Astrocyte (in vitro differentiated cells and primary cell): ENCODE results near the gene OGFOD2. TPM values are rescaled to one million over a fixed set of nuclear protein-coding genes. Genes with fewer than 3 reads are reported as not detected.

Experiments used
- DNase-seq: peaks from one replicate; pipeline ENCODE4 v3.0.0-alpha.2; 2010; ENCODE audit warnings: low read depth
- FAIRE-seq: peaks from 2 replicates; lab custom pipeline; 2011; peaks lifted over from hg19 to GRCh38; lab: Jason Lieb, UNC
- H2AFZ ChIP-seq: 2 replicates; pipeline ENCODE4 v1.6.0; 2012; ENCODE audit warnings: low read depth, low read length, inconsistent platforms
- H3K27ac ChIP-seq: 2 replicates; pipeline ENCODE4 v1.5.1; 2011; ENCODE audit warnings: low read depth, low read length, inconsistent platforms
- H3K27me3 ChIP-seq: 2 replicates; pipeline ENCODE4 v1.6.0; 2011; ENCODE audit warnings: low read length, inconsistent platforms; ENCODE audit not compliant: insufficient read depth
- H3K36me3 ChIP-seq: 2 replicates; pipeline ENCODE4 v1.5.1; 2011; ENCODE audit warnings: low read length, inconsistent platforms; ENCODE audit not compliant: insufficient read depth
- H3K4me1 ChIP-seq: 2 replicates; pipeline ENCODE4 v1.5.1; 2011; ENCODE audit warnings: low read length, inconsistent platforms; ENCODE audit not compliant: insufficient read depth
- H3K4me2 ChIP-seq: 2 replicates; pipeline ENCODE4 v1.6.0; 2012; ENCODE audit warnings: low read length, inconsistent platforms
- H3K4me3 ChIP-seq: 2 replicates; pipeline ENCODE4 v1.5.1; 2011; ENCODE audit warnings: low read depth, mild to moderate bottlenecking, low read length, inconsistent platforms; ENCODE audit not compliant: insufficient read depth
- H3K79me2 ChIP-seq: 2 replicates; pipeline ENCODE4 v1.6.0; 2012; ENCODE audit warnings: mild to moderate bottlenecking, low read length, inconsistent platforms; ENCODE audit not compliant: insufficient read depth
- H3K9ac ChIP-seq: 2 replicates; pipeline ENCODE4 v1.6.0; 2012; ENCODE audit warnings: mild to moderate bottlenecking, low read length, inconsistent platforms
- H3K9me3 ChIP-seq: 2 replicates; pipeline ENCODE4 v1.5.1; 2012; ENCODE audit warnings: low read depth, mild to moderate bottlenecking, low read length, inconsistent platforms; ENCODE audit not compliant: insufficient read depth
- H4K20me1 ChIP-seq: 2 replicates; pipeline ENCODE4 v1.6.0; 2012; ENCODE audit warnings: low read length, inconsistent platforms; ENCODE audit not compliant: insufficient read depth
- H3K27ac Mint-ChIP-seq: one replicate; pipeline ENCODE4 v1.8.0; 2021; ENCODE audit warnings: mild to moderate bottlenecking, mixed read lengths; ENCODE audit not compliant: unreplicated experiment
- H3K27me3 Mint-ChIP-seq: one replicate; pipeline ENCODE4 v1.8.0; 2021; ENCODE audit warnings: low read depth, mixed read lengths; ENCODE audit not compliant: unreplicated experiment
- H3K36me3 Mint-ChIP-seq: one replicate; pipeline ENCODE4 v1.8.0; 2021; ENCODE audit warnings: low read depth, mixed read lengths; ENCODE audit not compliant: unreplicated experiment
- H3K4me1 Mint-ChIP-seq: one replicate; pipeline ENCODE4 v1.8.0; 2021; ENCODE audit warnings: low read depth, mixed read lengths; ENCODE audit not compliant: unreplicated experiment
- H3K4me3 Mint-ChIP-seq: one replicate; pipeline ENCODE4 v1.8.0; 2021; ENCODE audit warnings: mild to moderate bottlenecking, moderate library complexity, mixed read lengths; ENCODE audit not compliant: unreplicated experiment
- H3K9me3 Mint-ChIP-seq: one replicate; pipeline ENCODE4 v1.8.0; 2021; ENCODE audit warnings: mild to moderate bottlenecking, mixed read lengths; ENCODE audit not compliant: unreplicated experiment
- EZH2 ChIP-seq: IDR thresholded peaks from 2 replicates; pipeline ENCODE4 v1.6.1; 2012; ENCODE audit warnings: mild to moderate bottlenecking, low read length, inconsistent platforms; ENCODE audit not compliant: insufficient read depth
- total RNA-seq: library from RNA; stranded (reverse); gene quantifications from 2 replicates; pipeline ENCODE4 v1.2.1, GENCODE V29; 2021
- TF ChIP-seq, protein P1 (sequence below): IDR thresholded peaks from 2 replicates; pipeline ENCODE4 v1.5.1; 2011; ENCODE audit warnings: low read depth, mild to moderate bottlenecking, inconsistent platforms, low read length, moderate library complexity; ENCODE audit not compliant: insufficient read depth

OGFOD2 gene
- total RNA-seq, 1 donor from 2014 or later = 13.3 TPM

DNA sequence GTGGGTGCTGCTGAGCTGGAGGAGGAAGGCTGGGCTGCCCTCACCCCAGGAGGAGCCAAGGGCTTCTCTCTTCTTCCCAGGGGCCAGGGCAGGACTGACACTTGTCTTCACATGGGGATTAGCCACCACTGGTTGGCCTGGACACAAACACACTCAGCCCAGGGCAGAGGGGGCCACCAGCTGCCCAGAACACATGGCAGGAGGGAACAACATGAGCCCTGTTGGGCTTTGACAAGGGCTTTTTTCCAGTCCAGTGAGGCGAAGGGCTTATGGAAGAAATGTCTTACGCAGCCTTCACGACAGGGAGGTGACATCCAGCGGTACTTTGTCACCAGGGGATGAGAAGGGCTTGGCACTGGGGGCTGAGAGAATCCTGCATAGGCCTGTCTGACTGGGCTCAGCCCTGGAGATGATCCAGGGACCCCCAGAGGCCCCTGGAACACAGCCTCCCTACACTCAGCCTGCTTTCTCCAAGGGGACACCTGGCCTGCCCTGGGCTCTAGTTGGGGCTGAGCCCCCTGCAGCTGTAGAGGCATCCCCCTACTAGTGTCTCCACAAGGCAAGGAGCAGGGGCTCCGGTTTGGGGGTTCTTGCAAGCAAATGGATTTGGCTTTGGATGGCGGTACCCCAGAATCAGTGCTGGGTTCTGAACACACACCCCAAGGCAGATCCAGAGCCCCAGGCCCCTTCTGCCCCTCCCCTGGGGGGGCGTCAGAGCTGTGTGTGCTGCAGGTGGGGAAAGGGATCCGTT, 24.3 kb downstream of the OGFOD2 start:
- no peak for FAIRE-seq
- Mint-ChIP-seq H3K27ac (no peak overlapping the region), H3K27me3 (peaks cover 3% of the 10 kb centered on the region)

DNA sequence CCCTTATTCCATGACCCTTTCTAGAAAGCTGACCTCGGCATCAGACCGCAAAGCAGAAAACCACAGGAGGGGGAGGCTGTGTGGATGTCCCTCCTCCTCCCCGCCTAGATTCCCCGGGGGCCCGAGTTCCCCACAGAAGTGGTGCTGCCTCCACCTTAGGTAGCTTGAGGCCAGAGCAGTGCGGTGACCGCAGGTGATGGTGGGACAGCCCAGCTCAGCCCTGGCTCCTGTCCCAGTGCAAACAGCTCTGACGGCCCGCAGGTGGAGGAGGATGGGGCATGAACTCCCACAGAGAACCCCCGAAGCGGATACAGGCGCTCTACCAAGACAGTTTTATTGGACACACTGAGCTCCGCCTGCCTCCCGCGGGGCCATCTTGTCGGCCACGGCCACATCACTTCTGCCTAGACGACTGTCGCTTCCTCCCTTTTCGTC, 25.0 kb downstream of the OGFOD2 start:
- no peak overlapping the region for H3K27ac ChIP-seq
- Mint-ChIP-seq H3K27ac (no peak overlapping the region), H3K27me3 (peaks cover 3% of the 10 kb centered on the region), H3K36me3 (peaks cover 7% of the 10 kb centered on the region), H3K9me3 (peaks cover 1% of the 10 kb centered on the region), H3K4me3 (no peak overlapping the region), H3K4me1 (no peaks in the 10 kb centered on the region)
- no peaks in the 10 kb centered on the region for H4K20me1 ChIP-seq
- DNase-seq (no peak), FAIRE-seq (no peak)
- no peaks in the 10 kb centered on the region for H3K9me3 ChIP-seq
- no peak overlapping the region for H3K4me2 ChIP-seq
- no peaks in the 10 kb centered on the region for H3K36me3 ChIP-seq
- no peak overlapping the region for H3K4me3 ChIP-seq
- H3K27me3 ChIP-seq = no peaks in the 10 kb centered on the region
- H3K9ac ChIP-seq = no peak overlapping the region
- H3K79me2 ChIP-seq = no peaks in the 10 kb centered on the region
- TF ChIP-seq, protein P1, sequence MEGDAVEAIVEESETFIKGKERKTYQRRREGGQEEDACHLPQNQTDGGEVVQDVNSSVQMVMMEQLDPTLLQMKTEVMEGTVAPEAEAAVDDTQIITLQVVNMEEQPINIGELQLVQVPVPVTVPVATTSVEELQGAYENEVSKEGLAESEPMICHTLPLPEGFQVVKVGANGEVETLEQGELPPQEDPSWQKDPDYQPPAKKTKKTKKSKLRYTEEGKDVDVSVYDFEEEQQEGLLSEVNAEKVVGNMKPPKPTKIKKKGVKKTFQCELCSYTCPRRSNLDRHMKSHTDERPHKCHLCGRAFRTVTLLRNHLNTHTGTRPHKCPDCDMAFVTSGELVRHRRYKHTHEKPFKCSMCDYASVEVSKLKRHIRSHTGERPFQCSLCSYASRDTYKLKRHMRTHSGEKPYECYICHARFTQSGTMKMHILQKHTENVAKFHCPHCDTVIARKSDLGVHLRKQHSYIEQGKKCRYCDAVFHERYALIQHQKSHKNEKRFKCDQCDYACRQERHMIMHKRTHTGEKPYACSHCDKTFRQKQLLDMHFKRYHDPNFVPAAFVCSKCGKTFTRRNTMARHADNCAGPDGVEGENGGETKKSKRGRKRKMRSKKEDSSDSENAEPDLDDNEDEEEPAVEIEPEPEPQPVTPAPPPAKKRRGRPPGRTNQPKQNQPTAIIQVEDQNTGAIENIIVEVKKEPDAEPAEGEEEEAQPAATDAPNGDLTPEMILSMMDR = no peak
- TF ChIP-seq EZH2 = no peak
- H2AFZ ChIP-seq = no peak overlapping the region
- no peaks in the 10 kb centered on the region for H3K4me1 ChIP-seq

More for the DNA sequence above, 24.3 kb downstream of the OGFOD2 start:
- H3K4me3 ChIP-seq = no peak overlapping the region
- no peaks in the 10 kb centered on the region for H3K9me3 ChIP-seq
- TF ChIP-seq, protein P1 = no peak
- no peak for TF ChIP-seq EZH2
- Mint-ChIP-seq H3K4me1 (no peaks in the 10 kb centered on the region), H3K9me3 (peaks cover 1% of the 10 kb centered on the region), H3K36me3 (peaks cover 7% of the 10 kb centered on the region), H3K4me3 (no peak overlapping the region)
- no peak for DNase-seq
- no peaks in the 10 kb centered on the region for H3K79me2 ChIP-seq
- no peak overlapping the region for H3K9ac ChIP-seq
- H3K27me3 ChIP-seq = no peaks in the 10 kb centered on the region
- H3K36me3 ChIP-seq = no peaks in the 10 kb centered on the region
- no peak overlapping the region for H2AFZ ChIP-seq
- H4K20me1 ChIP-seq = no peaks in the 10 kb centered on the region
- no peaks in the 10 kb centered on the region for H3K4me1 ChIP-seq
- no peak overlapping the region for H3K4me2 ChIP-seq
- no peak overlapping the region for H3K27ac ChIP-seq

DNA sequence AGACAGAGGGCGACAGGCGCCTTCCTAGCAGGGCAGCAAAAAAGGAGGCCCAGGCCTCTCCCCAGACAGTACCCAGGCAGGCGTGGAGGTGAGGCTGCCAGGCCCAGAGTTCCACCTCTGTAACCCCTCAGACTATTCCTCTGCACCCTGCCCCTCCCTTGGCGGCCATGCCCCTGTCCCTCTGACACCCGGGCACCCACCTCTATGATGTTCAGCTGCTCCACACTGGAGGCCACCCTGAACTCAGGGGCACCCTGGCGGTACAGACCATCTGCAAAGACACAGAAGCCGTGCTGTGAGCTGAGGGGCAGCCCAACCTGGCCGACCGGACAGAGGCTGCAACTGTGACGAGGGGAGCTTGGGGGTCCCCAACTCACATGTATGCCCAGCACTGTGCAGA, 25.5 kb downstream of the OGFOD2 start:
- H2AFZ ChIP-seq = no peak overlapping the region
- DNase-seq = no peak
- H4K20me1 ChIP-seq = no peaks in the 10 kb centered on the region
- H3K4me3 Mint-ChIP-seq = no peak overlapping the region
- H3K27ac ChIP-seq = no peak overlapping the region
- no peaks in the 10 kb centered on the region for H3K9me3 ChIP-seq
- H3K9ac ChIP-seq = no peak overlapping the region
- H3K27me3 Mint-ChIP-seq = peaks cover 3% of the 10 kb centered on the region
- H3K4me2 ChIP-seq = no peak overlapping the region
- H3K79me2 ChIP-seq = no peaks in the 10 kb centered on the region
- H3K4me1 Mint-ChIP-seq = no peaks in the 10 kb centered on the region
- no peak overlapping the region for H3K27ac Mint-ChIP-seq
- FAIRE-seq = no peak
- peaks cover 1% of the 10 kb centered on the region for H3K9me3 Mint-ChIP-seq
- H3K36me3 ChIP-seq = no peaks in the 10 kb centered on the region
- no peak overlapping the region for H3K4me3 ChIP-seq
- peaks cover 7% of the 10 kb centered on the region for H3K36me3 Mint-ChIP-seq
- H3K27me3 ChIP-seq = no peaks in the 10 kb centered on the region
- TF ChIP-seq, protein P1 = no peak
- TF ChIP-seq EZH2 = no peak
- no peaks in the 10 kb centered on the region for H3K4me1 ChIP-seq
